Adrenal gland (tissue), 12 donors: ENCODE data around the gene CACNA1B. TPM values are rescaled to one million over a fixed set of nuclear protein-coding genes. Genes with fewer than 3 reads are reported as not detected.
A peak's percentile ranks its signal among the peaks of the same experiment; 100 is the strongest.

Experiments
- DNase-seq, 7 donors: peaks; one replicate each; pipeline ENCODE4 v3.0.0-alpha.2; 2019 to 2020
- H3K27ac ChIP-seq, 5 donors: fragments of 200-600 bp; sonication (generic) in 4 of 5; 1 replicate in 3 of 5; 2 replicates in 2 of 5; pipeline versions ENCODE4 v1.5.1 to v1.8.0; 2016 to 2020; ENCODE audit warnings: mild to moderate bottlenecking in 1 of 5
- H3K27me3 ChIP-seq: fragments of 200-600 bp; 2 replicates; pipeline ENCODE4 v1.8.0; 2021
- H3K36me3 ChIP-seq, 2 donors: fragments of 200-600 bp; replicated peaks in 1 of 2; 1 replicate in 1 of 2; 2 replicates in 1 of 2; pipeline versions ENCODE4 v1.5.1 to v1.8.0; 2018 to 2022
- H3K4me1 ChIP-seq, 2 donors: fragments of 200-600 bp; replicated peaks in 1 of 2; 1 replicate in 1 of 2; 2 replicates in 1 of 2; pipeline versions ENCODE4 v1.5.1 to v1.8.0; 2018 to 2021
- H3K4me3 ChIP-seq, 4 donors: fragments of 200-600 bp; sonication (generic) in 3 of 4; one replicate each; pipeline ENCODE4 v1.5.1; 2016 to 2018
- H3K9me3 ChIP-seq, 3 donors: fragments of 200-600 bp; sonication (generic) in 1 of 3; replicated peaks in 1 of 3; 1 replicate in 2 of 3; 2 replicates in 1 of 3; pipeline versions ENCODE4 v1.5.1 to v1.8.0; 2016 to 2021
- CTCF ChIP-seq, 6 experiments: fragments of 450-650 bp in 4 of 6; fragments of 200-600 bp in 2 of 6; sonication (generic) in 1 of 6; IDR thresholded peaks; 1 replicate in 5 of 6; 2 replicates in 1 of 6; pipeline versions ENCODE4 v1.5.1 to v1.8.0; 2016 to 2021; ENCODE audit warnings: antibody characterized with exemption in 6 of 6, mild to moderate bottlenecking in 2 of 6, moderate library complexity in 1 of 6
- POLR2A ChIP-seq, 2 donors: fragments of 450-650 bp; IDR thresholded peaks; one replicate each; pipeline ENCODE4 v1.6.1; 2017; ENCODE audit warnings: antibody characterized with exemption in 2 of 2, mild to moderate bottlenecking in 2 of 2, moderate library complexity in 1 of 2
- WGBS, 4 donors: extraction: QIAGEN DNeasy Blood & Tissue Kit in 2 of 4; methylation state at CpG; one replicate each; pipeline versions ENCODE4 v1.1.5 to v1.1.7; 2013 to 2017; 5-methylcytosine and 5-hydroxymethylcytosine counted together
- intact Hi-C, 2 donors: fragments of 100-400 bp; cut with DNase I; formaldehyde crosslinking; loops; one replicate each; pipeline versions ENCODE4 v1.14.1 to v1.15.0; 2022 to 2023
- polyA plus RNA-seq, 3 donors: library from polyadenylated mRNA; stranded (reverse); fragments of 200-250 nt in 2 of 3; fragments of 350-450 nt in 1 of 3; fragmentation: Illumina TruSeq in 1 of 3; extraction: RNeasy Lipid Tissue Mini Kit (QIAGEN cat#74804) in 1 of 3; gene quantifications; one replicate each; pipeline ENCODE4 v1.2.3, GENCODE V29; 2013 to 2014
- total RNA-seq, 9 donors: library from RNA; depleted of rRNA in 4 of 9; stranded (reverse); fragments of >200 nt in 4 of 9; fragments of 120-200 nt in 1 of 9; fragmentation: NEBNext Ultra II Directional in 1 of 9; extraction: Animal tissue kit (Norgen Biotek cat#: 25700) in 1 of 9; gene quantifications; one replicate each; pipeline versions ENCODE4 v1.1.0 to v1.2.4, GENCODE V29; 2013 to 2023
- donor health status: healthy with polysubstance abuse.
- donor health status: Bipolar disorder and iron deficiency.
- donor health status: DM: yes; HTN: yes; CAD: no.
- donor health status: DM: no; HTN: no; CAD: no.
- donor health status: DM: no; HTN: no; CAD: no.
- donor health status: DM: yes; HTN: yes; CAD: no.

CACNA1B gene
- total and polyA plus RNA-seq, 12 donors, result 0.04 to 4.9 (median 1.1) TPM; not detected in 1

- H3K4me1 ChIP-seq, result no peaks in the 10 kb centered on the region
- intact Hi-C loops, result no loop called here
- peaks cover 29% of the 10 kb centered on the region for H3K27me3 ChIP-seq
- DNase-seq, result peak in 2 of 7 donors; percentile 18 to 52
- 72 to 93% (median 77%) methylated on average over 10 to 15 of the region's 15 CpGs for WGBS, 4 donors
- TF ChIP-seq CTCF (IDR thresholded peaks at IDR 0.05) (no peak), POLR2A (IDR thresholded peaks at IDR 0.05) (no peak)
- H3K36me3 ChIP-seq, result no peaks in the 10 kb centered on the region
- no peak overlapping the region for H3K4me3 ChIP-seq
- H3K9me3 ChIP-seq, result no peaks in the 10 kb centered on the region
- H3K27ac ChIP-seq, result no peak overlapping the region
Measured at GRCh38 chr9:138021251-138022056, 143.9 kb downstream of the CACNA1B start.

- no peak overlapping the region for H3K4me3 ChIP-seq
- peak in 2 of 7 donors; percentile 31 to 78 for DNase-seq
- WGBS, 4 donors, result 36 to 73% (median 44%) methylated on average over 3 to 17 of the region's 17 CpGs
- H3K27me3 ChIP-seq, result peaks cover 29% of the 10 kb centered on the region
- no peaks in the 10 kb centered on the region for H3K36me3 ChIP-seq
- H3K9me3 ChIP-seq, result no peaks in the 10 kb centered on the region
- TF ChIP-seq CTCF (IDR thresholded peaks at IDR 0.05), result peak in 3 of 6 experiments; percentile 25 to 35 (median 31)
- no peak for TF ChIP-seq POLR2A (IDR thresholded peaks at IDR 0.05)
- H3K27ac ChIP-seq, result no peak overlapping the region
- intact Hi-C loops, result no loop called here
- no peaks in the 10 kb centered on the region for H3K4me1 ChIP-seq
Measured at GRCh38 chr9:138022121-138022741, 144.6 kb downstream of the CACNA1B start.

- WGBS, 4 donors, result 0 to 3% (median 2%) methylated on average over 3 to 69 of the region's 69 CpGs
- intact Hi-C loops, result no loop called here
- peak in 2 of 7 donors; percentile 12 to 54 for DNase-seq
- H3K27me3 ChIP-seq, result peaks cover 29% of the 10 kb centered on the region
- H3K4me1 ChIP-seq, result no peaks in the 10 kb centered on the region
- H3K9me3 ChIP-seq, result no peaks in the 10 kb centered on the region
- H3K27ac ChIP-seq, result no peak overlapping the region
- no peak for TF ChIP-seq CTCF (IDR thresholded peaks at IDR 0.05)
- no peak for TF ChIP-seq POLR2A (IDR thresholded peaks at IDR 0.05)
- no peak overlapping the region for H3K4me3 ChIP-seq
- no peaks in the 10 kb centered on the region for H3K36me3 ChIP-seq
Measured at GRCh38 chr9:138022756-138023393, 145.3 kb downstream of the CACNA1B start.
